ENCODE data around the gene EGLN3. TPM values are rescaled to one million over a fixed set of nuclear protein-coding genes. Genes with fewer than 3 reads are reported as not detected.

The EGLN3 gene
- total and polyA plus RNA-seq, 4 experiments from 2014 or later = 4.0 to 15.4 (median 5.3) TPM

DNA sequence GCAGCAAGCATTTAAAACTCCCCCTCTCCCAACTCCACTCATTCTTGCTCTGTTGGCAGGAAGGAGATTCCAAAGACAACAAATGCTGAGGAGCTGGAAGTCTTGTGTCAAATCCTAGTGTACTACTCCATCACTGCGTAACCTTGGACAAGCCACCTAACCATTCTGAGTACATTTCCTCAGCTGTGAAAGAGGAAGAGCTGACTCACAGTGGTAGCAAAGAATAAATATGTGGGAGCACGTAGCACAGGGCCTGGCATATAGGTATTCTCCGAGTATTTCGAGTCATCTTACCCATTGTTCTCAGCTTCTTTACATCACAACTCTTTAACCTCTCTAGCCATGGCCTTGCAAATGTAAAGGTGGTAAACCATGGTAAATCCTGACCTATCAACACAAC lies 28.7 kb downstream of the EGLN3 start:
- H3K4me1 Mint-ChIP-seq = peaks cover 0 to 2% (median 0%) of the 10 kb centered on the region in 4 donors
- H3K4me3 ChIP-seq (ENCODE audit: low read length in 2 of 2) = no peak overlapping the region
- CTCF ChIA-PET (ENCODE audit: partially characterized antibody) = no interaction called here
- H3K4me3 Mint-ChIP-seq = no peak overlapping the region
- H3K9me3 ChIP-seq (ENCODE audit: control insufficient read depth in 1 of 2, low read length in 2 of 2) = no peaks in the 10 kb centered on the region
- no peak for DNase-seq
- no peak overlapping the region for H3K27ac ChIP-seq (ENCODE audit: low read depth, low read length)
- H3K27me3 ChIP-seq (ENCODE audit: insufficient read depth, low read length) = no peaks in the 10 kb centered on the region
- no peaks in the 10 kb centered on the region for H3K4me1 ChIP-seq (ENCODE audit: insufficient read depth, low read length)
- peaks cover 0 to 10% of the 10 kb centered on the region in 2 donors for H3K36me3 Mint-ChIP-seq
- intact Hi-C loops (cut with micrococcal nuclease) = no loop called here
- H3K9me3 Mint-ChIP-seq = no peaks in the 10 kb centered on the region
- POLR2A ChIA-PET (ENCODE audit: partially characterized antibody) = no interaction called here
- no peaks in the 10 kb centered on the region for H3K36me3 ChIP-seq (ENCODE audit: insufficient read depth, low read length)
- no peak overlapping the region for H3K27ac Mint-ChIP-seq
- no peaks in the 10 kb centered on the region for H3K27me3 Mint-ChIP-seq

DNA sequence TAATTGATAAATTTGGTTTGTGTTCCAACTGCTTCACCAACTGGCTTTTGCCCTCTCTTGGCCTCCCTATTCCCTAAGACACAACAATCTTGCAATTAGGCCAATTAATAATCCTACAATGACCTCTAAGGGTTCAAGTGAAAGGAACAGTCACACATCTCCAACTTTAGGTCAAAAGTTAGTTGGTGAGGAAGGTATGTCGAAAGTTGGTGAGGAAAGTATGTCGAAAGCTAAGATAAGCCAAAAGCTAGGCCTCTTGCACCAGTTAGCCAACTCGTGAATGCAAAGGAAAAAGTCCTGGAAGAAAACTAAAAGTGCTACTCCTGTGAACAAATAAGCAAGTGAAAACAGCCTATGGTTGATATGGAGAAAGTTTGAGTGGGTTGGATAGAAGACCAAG lies 32.6 kb downstream of the EGLN3 start:
- no peaks in the 10 kb centered on the region for H3K4me1 ChIP-seq (ENCODE audit: insufficient read depth, low read length)
- no peaks in the 10 kb centered on the region for H3K27me3 Mint-ChIP-seq
- peaks cover 0 to 5% of the 10 kb centered on the region in 2 donors for H3K36me3 Mint-ChIP-seq
- H3K36me3 ChIP-seq (ENCODE audit: insufficient read depth, low read length) = no peaks in the 10 kb centered on the region
- H3K4me3 ChIP-seq (ENCODE audit: low read length in 2 of 2) = no peak overlapping the region
- H3K9me3 ChIP-seq (ENCODE audit: control insufficient read depth in 1 of 2, low read length in 2 of 2) = no peaks in the 10 kb centered on the region
- no peak overlapping the region for H3K27ac ChIP-seq (ENCODE audit: low read depth, low read length)
- no peaks in the 10 kb centered on the region for H3K27me3 ChIP-seq (ENCODE audit: insufficient read depth, low read length)
- POLR2A ChIA-PET (ENCODE audit: partially characterized antibody) = no interaction called here
- peaks cover 0 to 2% (median 0%) of the 10 kb centered on the region in 4 donors for H3K4me1 Mint-ChIP-seq
- CTCF ChIA-PET (ENCODE audit: partially characterized antibody) = interaction anchor here (1.3 kb wide), 1 partner anchor 23 kb away, joined by 3 read pairs; no protein-coding TSS in a partner anchor
- H3K27ac Mint-ChIP-seq = no peak overlapping the region
- H3K9me3 Mint-ChIP-seq = no peaks in the 10 kb centered on the region
- intact Hi-C loops (cut with micrococcal nuclease) = no loop called here
- DNase-seq = no peak
- H3K4me3 Mint-ChIP-seq = no peak overlapping the region

DNA sequence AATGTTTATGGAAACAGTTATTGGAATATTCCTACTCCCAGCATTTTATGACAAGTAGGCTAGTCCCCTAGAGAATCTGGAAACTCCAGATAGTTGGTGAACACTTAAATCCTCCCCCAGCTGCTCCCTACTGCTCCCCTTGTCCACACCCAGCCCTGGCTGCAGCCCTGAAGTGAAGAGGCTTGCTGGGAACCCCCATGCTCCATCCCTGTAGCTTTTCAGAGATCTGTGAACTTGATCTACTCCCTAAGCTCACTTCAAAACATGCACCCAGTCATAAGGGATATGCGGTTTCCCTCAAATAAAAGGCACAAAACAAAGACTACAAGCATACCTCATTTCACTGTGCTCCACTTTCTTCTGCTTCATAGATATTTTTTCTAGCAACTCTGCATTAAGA lies 33.2 kb downstream of the EGLN3 start:
- Histone ChIP-seq H3K4me3 (ENCODE audit: low read length in 2 of 2) (no peak overlapping the region), H3K9me3 (ENCODE audit: control insufficient read depth in 1 of 2, low read length in 2 of 2) (no peaks in the 10 kb centered on the region), H3K4me1 (ENCODE audit: insufficient read depth, low read length) (no peaks in the 10 kb centered on the region), H3K27me3 (ENCODE audit: insufficient read depth, low read length) (no peaks in the 10 kb centered on the region), H3K27ac (ENCODE audit: low read depth, low read length) (no peak overlapping the region), H3K36me3 (ENCODE audit: insufficient read depth, low read length) (no peaks in the 10 kb centered on the region)
- Mint-ChIP-seq H3K4me3 (no peak overlapping the region), H3K27me3 (no peaks in the 10 kb centered on the region), H3K4me1 (peaks cover 0 to 2% (median 0%) of the 10 kb centered on the region in 4 donors), H3K36me3 (peaks cover 0 to 5% of the 10 kb centered on the region in 2 donors), H3K27ac (peak overlapping the region in 1 of 7 donors; percentile 26), H3K9me3 (no peaks in the 10 kb centered on the region)
- intact Hi-C loops (cut with micrococcal nuclease) = no loop called here
- ChIA-PET CTCF (ENCODE audit: partially characterized antibody) (no interaction called here), POLR2A (ENCODE audit: partially characterized antibody) (no interaction called here)
- DNase-seq = no peak

DNA sequence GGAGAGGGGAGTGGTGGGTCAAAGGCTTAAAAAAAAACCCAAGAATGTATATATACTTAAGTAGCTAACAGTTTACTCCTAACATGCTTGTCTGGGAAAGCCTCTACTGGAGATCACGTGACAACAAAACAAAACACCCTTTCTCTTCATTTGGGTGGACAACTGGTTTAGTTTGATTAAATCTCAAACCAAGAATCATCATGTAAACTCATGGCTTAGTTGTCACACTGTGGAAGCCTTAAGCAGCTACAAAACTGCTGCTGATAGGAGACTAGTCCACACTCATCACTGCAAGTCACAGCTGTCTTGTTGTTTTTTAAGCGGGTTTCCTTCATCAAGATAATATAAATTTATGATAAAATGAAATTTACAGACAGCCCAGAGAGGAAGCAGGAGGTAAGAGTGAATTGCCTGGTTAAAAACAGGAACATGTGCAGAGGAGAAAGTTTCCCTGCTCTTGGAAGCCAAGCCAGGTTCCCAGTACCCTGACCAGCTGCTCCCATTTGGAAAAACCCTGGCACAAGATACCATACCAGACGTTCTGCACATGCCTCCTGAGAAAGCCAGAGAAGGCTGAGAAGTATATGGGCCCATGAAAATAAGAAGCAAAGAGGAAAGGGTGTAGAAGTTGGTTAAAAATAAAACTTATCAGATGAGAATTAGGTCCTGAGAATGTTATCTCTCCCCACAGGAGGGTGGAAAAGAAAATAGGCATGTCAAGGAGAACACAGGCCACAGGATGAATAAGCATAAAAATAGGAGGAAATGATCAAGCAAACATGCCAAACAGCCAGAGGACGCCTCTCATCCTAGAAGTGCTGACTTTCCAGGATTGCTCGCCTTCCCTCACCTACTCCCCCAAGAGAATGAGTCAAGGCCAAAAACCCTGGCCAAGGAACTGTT lies 34.0 kb downstream of the EGLN3 start:
- CTCF ChIA-PET (ENCODE audit: partially characterized antibody) = no interaction called here
- no peak overlapping the region for H3K4me3 Mint-ChIP-seq
- H3K4me3 ChIP-seq (ENCODE audit: low read length in 2 of 2) = no peak overlapping the region
- H3K36me3 Mint-ChIP-seq = no peaks in the 10 kb centered on the region
- POLR2A ChIA-PET (ENCODE audit: partially characterized antibody) = no interaction called here
- H3K27ac ChIP-seq (ENCODE audit: low read depth, low read length) = no peak overlapping the region
- intact Hi-C loops (cut with micrococcal nuclease) = no loop called here
- H3K36me3 ChIP-seq (ENCODE audit: insufficient read depth, low read length) = no peaks in the 10 kb centered on the region
- H3K9me3 Mint-ChIP-seq = no peaks in the 10 kb centered on the region
- H3K27me3 Mint-ChIP-seq = no peaks in the 10 kb centered on the region
- H3K4me1 Mint-ChIP-seq = peaks cover 0 to 2% (median 0%) of the 10 kb centered on the region in 4 donors
- H3K27ac Mint-ChIP-seq = no peak overlapping the region
- no peak for DNase-seq
- no peaks in the 10 kb centered on the region for H3K4me1 ChIP-seq (ENCODE audit: insufficient read depth, low read length)
- H3K27me3 ChIP-seq (ENCODE audit: insufficient read depth, low read length) = no peaks in the 10 kb centered on the region
- H3K9me3 ChIP-seq (ENCODE audit: control insufficient read depth in 1 of 2, low read length in 2 of 2) = no peaks in the 10 kb centered on the region

DNA sequence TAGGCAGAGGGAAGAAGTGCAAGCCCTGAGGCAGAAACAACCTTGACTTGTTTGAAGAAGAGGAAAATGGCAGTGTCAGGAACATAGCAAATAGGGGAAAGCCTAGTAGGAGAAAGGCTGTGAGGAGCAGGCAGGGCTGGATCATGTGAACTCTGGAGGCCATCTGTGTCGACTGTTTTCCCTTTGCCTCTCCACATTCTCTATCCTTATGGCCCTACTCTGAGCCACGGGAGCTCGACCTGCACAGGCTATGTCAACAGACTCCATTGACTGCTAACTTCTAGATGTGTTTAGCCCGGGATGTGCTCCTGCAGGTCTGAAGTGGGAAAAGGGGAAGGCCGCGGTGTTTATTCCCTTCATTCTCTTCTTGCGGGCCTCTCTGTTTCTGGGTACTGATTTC lies 35.2 kb downstream of the EGLN3 start:
- Histone ChIP-seq H3K27me3 (ENCODE audit: insufficient read depth, low read length) (no peaks in the 10 kb centered on the region), H3K4me1 (ENCODE audit: insufficient read depth, low read length) (no peaks in the 10 kb centered on the region), H3K4me3 (ENCODE audit: low read length in 2 of 2) (no peak overlapping the region), H3K9me3 (ENCODE audit: control insufficient read depth in 1 of 2, low read length in 2 of 2) (no peaks in the 10 kb centered on the region), H3K36me3 (ENCODE audit: insufficient read depth, low read length) (no peaks in the 10 kb centered on the region), H3K27ac (ENCODE audit: low read depth, low read length) (no peak overlapping the region)
- Mint-ChIP-seq H3K4me1 (peaks cover 0 to 2% (median 0%) of the 10 kb centered on the region in 4 donors), H3K27ac (no peak overlapping the region), H3K4me3 (no peak overlapping the region), H3K36me3 (no peaks in the 10 kb centered on the region), H3K27me3 (no peaks in the 10 kb centered on the region), H3K9me3 (no peaks in the 10 kb centered on the region)
- ChIA-PET POLR2A (ENCODE audit: partially characterized antibody) (no interaction called here), CTCF (ENCODE audit: partially characterized antibody) (interaction anchor here (1.1 kb wide), 1 partner anchor 23 kb away, joined by 3 read pairs; no protein-coding TSS in a partner anchor)
- intact Hi-C loops (cut with micrococcal nuclease) = no loop called here
- DNase-seq = no peak

DNA sequence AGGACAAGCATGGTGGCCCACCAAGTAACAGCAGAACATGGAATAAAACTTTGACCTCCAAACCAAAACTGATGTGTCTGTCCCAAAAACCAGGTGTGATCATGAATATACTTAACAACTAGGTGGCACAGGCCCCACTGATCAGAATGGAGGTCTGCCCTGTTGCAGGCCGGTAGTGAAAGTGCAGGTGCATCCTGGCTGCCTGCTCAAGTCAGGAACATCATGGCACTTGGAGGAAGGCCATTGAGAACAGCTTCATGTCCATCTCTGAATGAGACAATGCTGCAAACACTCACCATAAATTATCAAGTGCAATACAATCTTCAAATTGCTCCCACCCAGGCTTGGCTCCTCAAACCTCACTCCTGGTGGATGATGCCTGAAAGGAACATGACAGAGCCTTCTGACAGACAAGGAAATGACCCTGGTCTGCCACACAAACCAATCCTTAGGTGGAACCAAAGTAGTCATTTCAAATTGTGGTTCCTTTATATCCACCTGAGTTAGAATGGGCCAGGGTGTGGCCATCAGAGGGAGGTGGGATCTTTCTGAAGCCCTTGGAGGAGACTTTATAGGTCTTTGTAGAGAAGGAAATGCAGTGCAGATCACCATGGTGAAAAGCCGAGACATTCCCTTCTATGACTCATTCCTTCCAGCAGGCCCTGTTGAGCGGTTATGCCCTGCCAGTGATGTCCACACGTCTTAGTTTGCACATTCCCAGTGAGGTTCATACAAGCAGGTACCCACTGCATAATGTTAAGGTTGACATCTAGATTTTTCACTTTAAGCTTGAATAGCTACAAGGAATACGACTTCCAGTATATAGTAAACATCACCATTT lies 36.0 kb downstream of the EGLN3 start:
- no peak overlapping the region for H3K4me3 ChIP-seq (ENCODE audit: low read length in 2 of 2)
- no peak overlapping the region for H3K27ac ChIP-seq (ENCODE audit: low read depth, low read length)
- DNase-seq = no peak
- Mint-ChIP-seq H3K27ac (peak overlapping the region in 1 of 7 donors; percentile 2), H3K27me3 (no peaks in the 10 kb centered on the region), H3K4me3 (no peak overlapping the region), H3K36me3 (no peaks in the 10 kb centered on the region), H3K9me3 (no peaks in the 10 kb centered on the region), H3K4me1 (peaks cover 0 to 2% (median 0%) of the 10 kb centered on the region in 4 donors)
- ChIA-PET POLR2A (ENCODE audit: partially characterized antibody) (no interaction called here), CTCF (ENCODE audit: partially characterized antibody) (interaction anchor here (1.1 kb wide), 1 partner anchor 22 kb away, joined by 3 read pairs; no protein-coding TSS in a partner anchor)
- no peaks in the 10 kb centered on the region for H3K27me3 ChIP-seq (ENCODE audit: insufficient read depth, low read length)
- H3K36me3 ChIP-seq (ENCODE audit: insufficient read depth, low read length) = no peaks in the 10 kb centered on the region
- H3K9me3 ChIP-seq (ENCODE audit: control insufficient read depth in 1 of 2, low read length in 2 of 2) = no peaks in the 10 kb centered on the region
- H3K4me1 ChIP-seq (ENCODE audit: insufficient read depth, low read length) = no peaks in the 10 kb centered on the region
- intact Hi-C loops (cut with micrococcal nuclease) = no loop called here

DNA sequence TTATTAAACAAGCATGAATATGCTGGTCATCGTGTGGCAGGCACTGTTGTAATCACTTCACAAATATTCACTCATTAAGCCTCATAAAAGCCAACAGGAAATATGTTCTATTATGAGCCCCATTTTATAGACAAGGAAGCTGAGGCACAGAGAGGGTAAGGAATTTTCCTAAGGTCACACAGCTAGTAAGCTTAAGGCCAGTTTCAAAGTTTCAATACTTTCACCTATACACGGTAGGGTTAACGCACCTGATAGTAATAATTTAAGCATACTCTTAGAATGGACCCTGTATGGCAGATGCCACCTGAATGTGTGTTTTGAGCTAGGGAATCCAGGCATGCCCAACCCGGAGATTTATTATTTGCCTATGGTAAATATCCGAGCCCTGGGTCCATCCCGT lies 39.8 kb downstream of the EGLN3 start:
- POLR2A ChIA-PET (ENCODE audit: partially characterized antibody) = no interaction called here
- no peaks in the 10 kb centered on the region for H3K27me3 ChIP-seq (ENCODE audit: insufficient read depth, low read length)
- Mint-ChIP-seq H3K4me1 (no peaks in the 10 kb centered on the region), H3K36me3 (no peaks in the 10 kb centered on the region), H3K27ac (no peak overlapping the region), H3K27me3 (no peaks in the 10 kb centered on the region), H3K9me3 (no peaks in the 10 kb centered on the region), H3K4me3 (no peak overlapping the region)
- no peak for DNase-seq
- no peak overlapping the region for H3K4me3 ChIP-seq (ENCODE audit: low read length in 2 of 2)
- no peak overlapping the region for H3K27ac ChIP-seq (ENCODE audit: low read depth, low read length)
- H3K4me1 ChIP-seq (ENCODE audit: insufficient read depth, low read length) = no peaks in the 10 kb centered on the region
- H3K36me3 ChIP-seq (ENCODE audit: insufficient read depth, low read length) = no peaks in the 10 kb centered on the region
- H3K9me3 ChIP-seq (ENCODE audit: control insufficient read depth in 1 of 2, low read length in 2 of 2) = no peaks in the 10 kb centered on the region
- intact Hi-C loops (cut with micrococcal nuclease) = no loop called here
- CTCF ChIA-PET (ENCODE audit: partially characterized antibody) = no interaction called here
